Endothelial cell (in vitro differentiated cells): ENCODE data around the gene LBP. TPM values are rescaled to one million over a fixed set of nuclear protein-coding genes. Genes with fewer than 3 reads are reported as not detected.

Experiments used
- DNase-seq: peaks from one replicate; pipeline ENCODE4 v3.0.0; 2021; ENCODE audit warnings: low spot score
- H3K27ac Mint-ChIP-seq: one replicate; pipeline ENCODE4 v1.8.0; 2021; ENCODE audit warnings: mixed read lengths, inconsistent platforms; ENCODE audit not compliant: unreplicated experiment
- H3K27me3 Mint-ChIP-seq: one replicate; pipeline ENCODE4 v1.8.0; 2021; ENCODE audit warnings: mild to moderate bottlenecking, moderate library complexity, mixed read lengths, inconsistent platforms; ENCODE audit not compliant: unreplicated experiment
- H3K36me3 Mint-ChIP-seq: one replicate; pipeline ENCODE4 v1.8.0; 2021; ENCODE audit warnings: mild to moderate bottlenecking, low read depth, mixed read lengths, inconsistent platforms; ENCODE audit not compliant: unreplicated experiment
- H3K4me1 Mint-ChIP-seq: one replicate; pipeline ENCODE4 v1.8.0; 2021; ENCODE audit warnings: mild to moderate bottlenecking, mixed read lengths, inconsistent platforms; ENCODE audit not compliant: unreplicated experiment
- H3K4me3 Mint-ChIP-seq: one replicate; pipeline ENCODE4 v1.8.0; 2021; ENCODE audit warnings: mild to moderate bottlenecking, mixed read lengths, inconsistent platforms; ENCODE audit not compliant: unreplicated experiment
- H3K9me3 Mint-ChIP-seq: one replicate; pipeline ENCODE4 v1.8.0; 2021; ENCODE audit warnings: mixed read lengths, inconsistent platforms; ENCODE audit not compliant: unreplicated experiment
- CTCF ChIP-seq: fragments of 200-600 bp; sonication (generic); IDR thresholded peaks from one replicate; pipeline ENCODE4 v1.5.0; 2021; ENCODE audit warnings: antibody characterized with exemption; ENCODE audit not compliant: unreplicated experiment
- total RNA-seq: library from RNA; stranded (reverse); fragmentation: NEBNext Ultra II Directional; extraction: Animal tissue kit (Norgen Biotek cat#: 25700); gene quantifications from one replicate; pipeline ENCODE4 v1.2.1, GENCODE V29; 2021; ENCODE audit not compliant: unreplicated experiment

LBP gene
- total RNA-seq, 1 donor from 2014 or later, result 1.2 TPM

DNA sequence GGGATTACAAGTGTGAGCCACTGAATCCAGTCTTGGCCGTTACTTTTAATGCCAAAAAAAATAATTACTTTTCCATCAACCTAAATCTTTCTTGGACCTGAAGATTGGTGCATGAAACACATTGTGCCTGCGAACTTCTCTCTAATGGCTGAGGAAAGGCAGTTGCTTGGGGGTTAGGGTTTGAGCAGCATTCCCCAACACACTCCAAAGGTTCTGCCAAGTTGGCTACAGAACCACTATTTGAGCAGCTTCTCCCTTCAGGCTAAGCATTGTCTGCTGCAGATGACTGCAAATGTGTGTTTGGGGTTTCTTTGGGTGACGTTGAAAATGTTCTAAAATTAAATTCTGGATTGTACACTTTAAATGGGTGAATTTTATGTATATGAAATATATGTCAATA lies 6.3 kb upstream of the LBP start:
- Mint-ChIP-seq H3K9me3 (no peaks in the 10 kb centered on the region), H3K27me3 (no peaks in the 10 kb centered on the region), H3K36me3 (peaks cover 5% of the 10 kb centered on the region), H3K27ac (no peak overlapping the region), H3K4me1 (no peaks in the 10 kb centered on the region), H3K4me3 (no peak overlapping the region)
- TF ChIP-seq CTCF, result no peak
- DNase-seq, result no peak

DNA sequence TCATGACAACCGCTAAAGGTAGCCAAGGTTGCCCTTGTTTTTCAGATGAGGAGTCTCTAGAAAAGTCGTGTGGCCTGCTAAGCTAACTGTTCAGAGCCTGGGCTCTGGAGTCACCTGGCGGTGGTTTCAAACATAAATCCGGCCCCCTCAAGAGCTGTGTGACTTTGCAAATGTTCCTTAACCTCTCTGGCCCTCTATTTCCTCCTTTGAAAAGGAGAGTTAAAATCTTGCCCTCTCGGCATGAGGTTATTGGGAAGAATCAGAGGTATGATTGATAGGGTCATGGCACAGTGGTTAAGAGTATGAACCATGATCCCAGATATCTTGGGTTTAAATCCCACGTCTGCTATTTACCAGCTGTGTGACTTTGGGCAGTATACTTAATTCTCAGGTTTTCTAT lies 5.6 kb upstream of the LBP start:
- no peaks in the 10 kb centered on the region for H3K27me3 Mint-ChIP-seq
- H3K27ac Mint-ChIP-seq, result no peak overlapping the region
- DNase-seq, result no peak
- no peak for TF ChIP-seq CTCF
- no peaks in the 10 kb centered on the region for H3K4me1 Mint-ChIP-seq
- no peaks in the 10 kb centered on the region for H3K9me3 Mint-ChIP-seq
- H3K4me3 Mint-ChIP-seq, result no peak overlapping the region
- peaks cover 5% of the 10 kb centered on the region for H3K36me3 Mint-ChIP-seq

DNA sequence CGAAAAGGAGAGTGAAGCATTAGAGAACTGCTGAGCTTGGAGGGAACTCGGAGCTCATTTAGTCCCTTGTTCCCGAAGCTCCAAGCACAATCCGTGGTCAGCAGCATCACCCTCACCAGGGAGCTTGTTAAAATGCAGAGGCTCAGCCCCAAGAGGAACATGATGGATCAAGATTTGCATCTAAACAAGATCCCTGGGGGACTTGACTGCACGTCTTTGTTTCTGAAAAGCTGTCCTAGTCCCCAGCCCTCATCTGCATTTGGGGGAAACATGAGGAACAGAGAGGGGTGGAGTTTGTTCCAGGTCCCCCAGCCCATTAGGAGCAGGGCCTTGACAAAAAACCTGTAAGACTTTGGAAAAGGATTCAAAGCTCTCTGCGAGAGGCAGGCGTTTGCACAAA lies 4.1 kb upstream of the LBP start:
- no peak for TF ChIP-seq CTCF
- Mint-ChIP-seq H3K9me3 (no peaks in the 10 kb centered on the region), H3K27ac (no peak overlapping the region), H3K4me3 (no peak overlapping the region), H3K27me3 (no peaks in the 10 kb centered on the region), H3K4me1 (no peaks in the 10 kb centered on the region), H3K36me3 (peaks cover 5% of the 10 kb centered on the region)
- DNase-seq, result no peak

DNA sequence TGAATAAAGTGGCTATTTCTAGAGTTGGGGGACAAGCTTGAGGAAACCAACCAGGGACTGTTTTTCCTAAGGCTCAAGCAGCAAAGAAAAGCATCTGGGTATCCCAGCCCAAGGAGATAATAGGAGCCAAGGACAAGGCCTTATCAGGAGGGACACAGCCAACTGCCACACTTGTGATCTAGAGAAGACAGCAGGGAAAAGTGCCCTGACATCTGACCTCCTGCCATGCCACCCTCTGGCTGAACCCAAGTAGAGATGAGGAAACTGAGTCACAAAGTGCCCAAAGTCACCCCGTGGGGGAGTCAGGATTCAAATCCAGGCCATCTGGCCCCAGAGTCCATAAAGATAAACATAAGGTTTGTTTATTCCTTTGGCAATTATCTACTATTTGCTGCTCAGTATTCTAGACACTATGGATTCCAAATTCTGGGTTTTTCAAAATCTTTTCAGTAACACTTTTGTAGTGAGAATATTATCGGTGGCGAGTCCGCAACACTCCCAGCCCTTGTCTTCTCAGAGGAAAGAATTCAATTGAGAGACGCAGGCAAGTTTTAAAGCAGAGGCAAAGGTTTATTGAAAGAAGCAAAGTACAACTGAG lies 3.5 kb upstream of the LBP start:
- DNase-seq, result no peak
- no peak overlapping the region for H3K27ac Mint-ChIP-seq
- no peaks in the 10 kb centered on the region for H3K9me3 Mint-ChIP-seq
- no peak for TF ChIP-seq CTCF
- H3K27me3 Mint-ChIP-seq, result no peaks in the 10 kb centered on the region
- peaks cover 4% of the 10 kb centered on the region for H3K36me3 Mint-ChIP-seq
- H3K4me3 Mint-ChIP-seq, result no peak overlapping the region
- no peaks in the 10 kb centered on the region for H3K4me1 Mint-ChIP-seq

GRCh38 chr20:38343311-38344106 lies 2.8 kb upstream of the LBP start:
- no peaks in the 10 kb centered on the region for H3K4me1 Mint-ChIP-seq
- H3K27me3 Mint-ChIP-seq, result no peaks in the 10 kb centered on the region
- no peak overlapping the region for H3K27ac Mint-ChIP-seq
- H3K9me3 Mint-ChIP-seq, result no peaks in the 10 kb centered on the region
- TF ChIP-seq CTCF, result no peak
- H3K36me3 Mint-ChIP-seq, result no peaks in the 10 kb centered on the region
- DNase-seq, result no peak
- H3K4me3 Mint-ChIP-seq, result no peak overlapping the region
